Measurements from ENCODE around the gene PSMB8.

DNA sequence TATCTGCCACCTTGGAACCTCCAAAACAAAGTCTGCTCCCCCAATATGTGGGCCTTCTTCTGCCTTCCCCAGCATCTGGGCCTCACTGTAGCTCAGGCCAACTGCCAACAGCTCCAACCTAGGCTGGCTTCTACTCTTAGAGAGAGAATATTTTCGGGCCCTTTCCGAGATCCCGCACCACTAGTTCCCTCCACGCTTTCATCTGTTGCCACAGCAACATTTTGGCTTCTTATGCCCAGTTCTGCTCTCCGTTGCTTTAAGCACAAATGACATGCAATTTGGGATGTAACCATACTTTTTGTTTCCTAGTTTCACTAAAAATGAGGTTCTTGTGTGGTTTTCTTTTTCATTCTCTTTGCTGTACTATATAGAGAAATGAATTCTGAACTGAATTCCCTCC is 43.8 kb upstream of the PSMB8 start:
- TF ChIP-seq CTCF (conservative IDR thresholded peaks at IDR 0.05) (no peak), EZH2 (IDR thresholded peaks at IDR 0.05; ENCODE audit: low read depth) (no peak)
